ENCODE results near the gene VKORC1L1.
"Not testable (repeated sequence)": the region's sequence is repeated elsewhere in the genome, so short reads cannot be mapped to it uniquely, and the experiment has no call there.

Gene VKORC1L1

GRCh38 chr7:65938336-65938895 lies 65.5 kb downstream of the VKORC1L1 start:
- no peak for DNase-seq (ENCODE audit: low read depth)

- not testable (repeated sequence) for DNase-seq (ENCODE audit: low read depth)
Observed at GRCh38 chr7:65945787-65946186, 72.9 kb downstream of the VKORC1L1 start.

- DNase-seq (ENCODE audit: low read depth), result no peak
Observed at GRCh38 chr7:65946904-65947303, 74.0 kb downstream of the VKORC1L1 start.

- no peak for DNase-seq (ENCODE audit: low read depth)
Observed at GRCh38 chr7:65951837-65952578, 79.1 kb downstream of the VKORC1L1 start.

- no peak for DNase-seq (ENCODE audit: low read depth)
Observed at GRCh38 chr7:65953001-65953720, 80.3 kb downstream of the VKORC1L1 start.

GRCh38 chr7:65953890-65954450 lies 81.1 kb downstream of the VKORC1L1 start:
- DNase-seq (ENCODE audit: low read depth), result no peak

- DNase-seq (ENCODE audit: low read depth), result no peak
Observed at GRCh38 chr7:65955718-65956117, 82.8 kb downstream of the VKORC1L1 start.

GRCh38 chr7:65960351-65961074 lies 87.6 kb downstream of the VKORC1L1 start:
- DNase-seq (ENCODE audit: low read depth), result no peak

- DNase-seq (ENCODE audit: low read depth), result no peak
Observed at GRCh38 chr7:65962033-65962432, 89.2 kb downstream of the VKORC1L1 start.

- not testable (repeated sequence) for DNase-seq (ENCODE audit: low read depth)
Observed at GRCh38 chr7:65964671-65965070, 91.8 kb downstream of the VKORC1L1 start.

- DNase-seq (ENCODE audit: low read depth), result no peak
Observed at GRCh38 chr7:65966146-65966545, 93.3 kb downstream of the VKORC1L1 start.

- no peak for DNase-seq (ENCODE audit: low read depth)
Observed at GRCh38 chr7:65967361-65968155, 94.7 kb downstream of the VKORC1L1 start.

- DNase-seq (ENCODE audit: low read depth), result no peak
Observed at GRCh38 chr7:65968256-65969185, 95.6 kb downstream of the VKORC1L1 start.

GRCh38 chr7:65971021-65971420 lies 98.1 kb downstream of the VKORC1L1 start:
- no peak for DNase-seq (ENCODE audit: low read depth)

- DNase-seq (ENCODE audit: low read depth), result no peak
Observed at GRCh38 chr7:65972976-65973375, 100.1 kb downstream of the VKORC1L1 start.

GRCh38 chr7:65974191-65974801 lies 101.4 kb downstream of the VKORC1L1 start:
- no peak for DNase-seq (ENCODE audit: low read depth)

- DNase-seq (ENCODE audit: low read depth), result no peak
Observed at GRCh38 chr7:65974876-65975275, 102.0 kb downstream of the VKORC1L1 start.

GRCh38 chr7:65975814-65976445 lies 103.1 kb downstream of the VKORC1L1 start:
- DNase-seq (ENCODE audit: low read depth), result no peak

- DNase-seq (ENCODE audit: low read depth), result no peak
Observed at GRCh38 chr7:65976659-65977196, 103.9 kb downstream of the VKORC1L1 start.
